ENCODE measurements around the gene TMLHE.

DNA sequence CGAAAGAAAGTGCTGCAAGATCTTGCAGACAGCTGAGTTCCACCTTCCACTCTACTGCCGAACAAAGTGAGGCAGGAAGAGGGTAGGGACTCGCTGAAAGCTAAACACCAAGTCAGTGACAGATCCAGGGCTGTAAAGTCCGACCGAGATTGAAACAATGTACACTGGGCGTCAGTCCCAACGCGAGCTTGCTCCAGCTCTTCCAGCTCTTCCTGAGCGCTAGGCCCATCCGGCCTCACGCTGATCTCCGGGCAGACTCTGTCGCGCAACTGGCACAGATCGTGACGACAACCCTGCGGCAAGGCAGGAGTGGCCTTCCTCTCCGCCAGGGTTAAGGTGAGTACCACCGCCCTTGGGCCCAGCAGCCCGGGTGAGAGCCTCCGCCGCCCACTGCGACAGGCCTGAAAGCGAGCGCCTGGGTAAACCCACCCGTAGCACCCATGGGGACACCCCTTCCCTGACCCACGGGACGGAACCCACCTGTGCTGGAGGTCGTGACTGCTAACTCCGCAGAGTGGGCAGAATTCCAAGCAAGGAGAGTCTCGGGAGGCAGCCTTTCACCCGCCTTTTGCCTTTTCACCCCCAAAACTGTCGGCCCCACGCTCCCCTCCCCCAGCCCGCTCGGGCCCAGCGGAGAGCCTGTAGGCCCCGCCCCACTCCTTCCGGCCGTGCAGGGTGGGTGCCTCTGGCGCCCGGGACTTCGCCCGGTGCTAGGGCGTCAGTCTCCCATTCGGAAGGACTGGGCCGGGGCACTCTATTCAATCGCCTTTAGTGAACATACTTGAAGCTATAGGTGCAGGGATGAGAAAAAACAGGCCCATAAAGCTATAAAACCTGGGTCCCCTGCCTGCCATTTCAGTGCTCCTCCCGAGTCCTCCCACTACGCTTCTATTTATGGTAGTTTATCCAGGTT, at the start of gene TMLHE, which contains the start of gene SPRY3:
- TF ChIP-seq, protein P1, sequence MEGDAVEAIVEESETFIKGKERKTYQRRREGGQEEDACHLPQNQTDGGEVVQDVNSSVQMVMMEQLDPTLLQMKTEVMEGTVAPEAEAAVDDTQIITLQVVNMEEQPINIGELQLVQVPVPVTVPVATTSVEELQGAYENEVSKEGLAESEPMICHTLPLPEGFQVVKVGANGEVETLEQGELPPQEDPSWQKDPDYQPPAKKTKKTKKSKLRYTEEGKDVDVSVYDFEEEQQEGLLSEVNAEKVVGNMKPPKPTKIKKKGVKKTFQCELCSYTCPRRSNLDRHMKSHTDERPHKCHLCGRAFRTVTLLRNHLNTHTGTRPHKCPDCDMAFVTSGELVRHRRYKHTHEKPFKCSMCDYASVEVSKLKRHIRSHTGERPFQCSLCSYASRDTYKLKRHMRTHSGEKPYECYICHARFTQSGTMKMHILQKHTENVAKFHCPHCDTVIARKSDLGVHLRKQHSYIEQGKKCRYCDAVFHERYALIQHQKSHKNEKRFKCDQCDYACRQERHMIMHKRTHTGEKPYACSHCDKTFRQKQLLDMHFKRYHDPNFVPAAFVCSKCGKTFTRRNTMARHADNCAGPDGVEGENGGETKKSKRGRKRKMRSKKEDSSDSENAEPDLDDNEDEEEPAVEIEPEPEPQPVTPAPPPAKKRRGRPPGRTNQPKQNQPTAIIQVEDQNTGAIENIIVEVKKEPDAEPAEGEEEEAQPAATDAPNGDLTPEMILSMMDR (IDR thresholded peaks at IDR 0.05), result no peak
- TF ChIP-seq POLR2A (IDR thresholded peaks at IDR 0.05; ENCODE audit: low read depth), result no peak
- TF ChIP-seq EP300 (IDR thresholded peaks at IDR 0.05), result no peak
